Measurements from ENCODE around the gene CHRNG.
"Not testable (repeated sequence)": the region's sequence is repeated elsewhere in the genome, so short reads cannot be mapped to it uniquely, and the experiment has no call there.

CHRNG gene

GRCh38 chr2:232527905-232528470 is 11.5 kb upstream of the CHRNG start:
- DNase-seq (ENCODE audit: low spot score): no peak

- no peak for DNase-seq (ENCODE audit: low spot score)
Measured at GRCh38 chr2:232528746-232529460, 10.6 kb upstream of the CHRNG start.

GRCh38 chr2:232529806-232530547 is 9.5 kb upstream of the CHRNG start:
- DNase-seq (ENCODE audit: low spot score): no peak

GRCh38 chr2:232530626-232531260 is 8.7 kb upstream of the CHRNG start:
- DNase-seq (ENCODE audit: low spot score): no peak

GRCh38 chr2:232532419-232532818 is 7.1 kb upstream of the CHRNG start:
- no peak for DNase-seq (ENCODE audit: low spot score)

GRCh38 chr2:232532821-232533220 is 6.7 kb upstream of the CHRNG start:
- DNase-seq (ENCODE audit: low spot score): not testable (repeated sequence)

GRCh38 chr2:232533944-232534710 is 5.4 kb upstream of the CHRNG start:
- no peak for DNase-seq (ENCODE audit: low spot score)

GRCh38 chr2:232534940-232535651 is 4.4 kb upstream of the CHRNG start:
- DNase-seq (ENCODE audit: low spot score): no peak

- DNase-seq (ENCODE audit: low spot score): no peak
Measured at GRCh38 chr2:232535761-232536530, 3.5 kb upstream of the CHRNG start.

- DNase-seq (ENCODE audit: low spot score): no peak
Measured at GRCh38 chr2:232537079-232537478, 2.4 kb upstream of the CHRNG start.

GRCh38 chr2:232537499-232537898 is 2.0 kb upstream of the CHRNG start:
- DNase-seq (ENCODE audit: low spot score): no peak

- DNase-seq (ENCODE audit: low spot score): no peak
Measured at GRCh38 chr2:232538671-232539070, 821 bp upstream of the CHRNG start.

- no peak for DNase-seq (ENCODE audit: low spot score)
Measured at GRCh38 chr2:232540441-232541041, 1.0 kb downstream of the CHRNG start.

GRCh38 chr2:232541195-232541960 is 1.9 kb downstream of the CHRNG start:
- DNase-seq (ENCODE audit: low spot score): no peak

GRCh38 chr2:232541961-232542714 is 2.6 kb downstream of the CHRNG start:
- DNase-seq (ENCODE audit: low spot score): no peak

- DNase-seq (ENCODE audit: low spot score): no peak
Measured at GRCh38 chr2:232542715-232543467, 3.4 kb downstream of the CHRNG start.

- no peak for DNase-seq (ENCODE audit: low spot score)
Measured at GRCh38 chr2:232543491-232543890, 4.0 kb downstream of the CHRNG start.

Data from hepatic stellate cell (primary cell).